HUES64 (cell line): ENCODE results near the gene PAPOLB.

ENCODE experiments used
- H3K27ac ChIP-seq: 2 replicates; pipeline ENCODE4 v1.7.0; 2013; ENCODE audit warnings: low read depth, low read length, inconsistent platforms
- H3K27me3 ChIP-seq: 2 replicates; pipeline ENCODE4 v1.6.1; 2013; ENCODE audit warnings: mild to moderate bottlenecking, low read length; ENCODE audit not compliant: insufficient read depth
- H3K36me3 ChIP-seq: 2 replicates; pipeline ENCODE4 v1.6.1; 2013; ENCODE audit warnings: mild to moderate bottlenecking, low read length; ENCODE audit not compliant: insufficient read depth
- H3K4me1 ChIP-seq: 2 replicates; pipeline ENCODE4 v1.6.1; 2013; ENCODE audit warnings: mild to moderate bottlenecking, low read length, moderate library complexity; ENCODE audit not compliant: insufficient read depth
- H3K4me3 ChIP-seq: 2 replicates; pipeline ENCODE4 v1.5.1; 2013; ENCODE audit warnings: mild to moderate bottlenecking, low read length, moderate library complexity
- H3K9ac ChIP-seq: 2 replicates; pipeline ENCODE4 v1.6.1; 2013; ENCODE audit warnings: mild to moderate bottlenecking, low read depth, low read length
- H3K9me3 ChIP-seq: 2 replicates; pipeline ENCODE4 v1.6.1; 2013; ENCODE audit warnings: low read depth, low read length; ENCODE audit not compliant: insufficient read depth
- WGBS: fragments of 150-250, 120-280 bp; methylation state at CpG from one replicate; pipeline ENCODE4 v1.1.7; 2013; ENCODE audit warnings: missing lambda C conversion rate; 5-methylcytosine and 5-hydroxymethylcytosine counted together

Gene PAPOLB

DNA sequence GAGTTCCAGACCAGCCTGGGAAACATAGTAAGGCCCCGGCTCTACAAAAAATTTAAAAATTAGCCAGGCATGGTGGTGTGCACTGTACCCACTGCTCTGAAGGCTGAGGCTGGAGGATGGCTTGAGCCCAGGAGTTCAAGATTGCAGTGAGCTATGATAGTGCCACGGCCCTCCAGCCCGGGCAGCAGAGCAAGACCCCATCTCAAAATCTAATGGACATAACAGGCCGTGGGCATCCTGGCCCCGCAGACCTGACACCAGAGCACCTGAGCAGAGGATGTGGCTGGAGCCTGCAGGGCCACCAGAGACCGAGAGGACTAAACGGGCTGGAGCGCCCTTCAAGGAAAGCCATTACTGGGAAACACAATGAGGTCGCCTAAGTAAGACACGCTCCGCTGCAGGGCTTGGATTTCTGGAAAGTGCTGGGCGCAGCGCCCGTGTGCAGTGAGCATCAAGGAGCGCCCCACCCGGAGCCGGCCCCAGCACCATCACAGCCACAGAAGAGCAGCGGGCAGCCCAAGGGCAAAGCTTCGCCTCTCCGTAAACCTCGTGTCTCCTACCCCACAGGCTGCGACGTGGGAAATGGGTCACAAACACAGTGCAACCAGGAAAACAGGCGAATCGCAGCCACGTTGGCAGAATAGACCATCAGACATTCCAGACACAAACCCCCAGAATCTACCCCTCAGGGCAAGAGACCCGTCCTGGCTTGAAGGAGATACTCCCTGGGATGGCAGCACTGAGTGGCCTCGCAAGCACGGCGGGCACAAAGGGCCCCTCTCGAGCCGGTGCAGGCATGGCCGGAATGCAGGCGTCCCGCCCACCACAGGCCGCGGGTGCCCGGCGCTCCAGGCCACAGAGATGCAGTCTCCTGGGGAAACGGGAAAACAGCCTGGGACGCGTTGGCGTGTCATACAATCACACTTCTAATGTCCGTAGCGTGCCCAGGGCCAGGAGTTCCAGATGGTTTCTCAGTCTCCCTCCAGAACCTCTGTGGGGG, 16.8 kb upstream of the PAPOLB start:
- H3K4me3 ChIP-seq, result no peak overlapping the region
- 0 out of 2 replicates have a peak, but pooled peaks cover 3% of the 10 kb centered on the region for H3K4me1 ChIP-seq
- WGBS, result 92% methylated on average over 45 of the region's 45 CpGs
- H3K27me3 ChIP-seq, result peaks cover 13% of the 10 kb centered on the region
- H3K36me3 ChIP-seq, result no peaks in the 10 kb centered on the region
- no peaks in the 10 kb centered on the region for H3K9me3 ChIP-seq
- H3K9ac ChIP-seq, result no peak overlapping the region
- no peak overlapping the region for H3K27ac ChIP-seq

DNA sequence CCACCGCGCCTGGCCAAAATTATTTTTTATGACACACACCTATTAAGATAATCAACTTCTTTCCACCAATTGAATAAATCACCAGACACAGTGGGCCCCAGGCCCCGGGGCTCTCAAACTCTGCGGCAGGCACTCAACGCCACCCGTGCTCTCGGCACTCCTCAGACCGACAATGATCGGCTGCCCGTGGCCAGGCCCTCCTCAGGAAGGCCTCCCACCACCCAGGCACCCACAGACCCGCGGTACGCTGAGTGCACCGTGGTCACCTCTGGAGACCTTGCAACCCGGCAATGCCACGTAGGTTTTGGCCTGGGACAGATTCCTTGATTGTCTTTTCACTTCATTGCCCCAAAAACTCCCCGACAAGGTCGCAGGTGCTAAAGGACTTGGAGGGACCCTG, 14.8 kb upstream of the PAPOLB start:
- no peaks in the 10 kb centered on the region for H3K27me3 ChIP-seq
- H3K36me3 ChIP-seq, result no peaks in the 10 kb centered on the region
- H3K4me3 ChIP-seq, result no peak overlapping the region
- no peak overlapping the region for H3K27ac ChIP-seq
- no peak overlapping the region for H3K9ac ChIP-seq
- 97% methylated on average over 18 of the region's 18 CpGs for WGBS
- no peaks in the 10 kb centered on the region for H3K4me1 ChIP-seq
- no peaks in the 10 kb centered on the region for H3K9me3 ChIP-seq

DNA sequence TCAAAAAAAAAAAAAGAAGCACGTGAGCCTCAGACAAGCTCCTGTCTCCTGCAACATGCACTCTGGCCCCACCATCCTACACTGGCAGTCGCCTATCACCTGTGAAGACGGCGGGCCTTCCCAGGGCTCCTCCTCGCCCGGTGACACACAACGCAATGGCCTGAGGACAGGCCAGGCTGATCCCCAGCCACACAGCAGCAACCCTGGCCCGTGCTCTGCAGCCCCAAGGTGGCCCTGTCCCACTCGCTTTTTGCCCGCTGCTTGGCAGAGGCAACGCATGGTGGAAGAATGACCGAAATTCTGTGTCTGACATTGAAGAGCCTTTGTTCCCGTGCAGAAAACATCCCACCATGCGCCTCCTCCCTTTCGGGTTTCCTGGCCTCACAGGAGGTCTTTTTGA, 13.6 kb upstream of the PAPOLB start:
- no peaks in the 10 kb centered on the region for H3K4me1 ChIP-seq
- H3K27me3 ChIP-seq, result no peaks in the 10 kb centered on the region
- no peaks in the 10 kb centered on the region for H3K36me3 ChIP-seq
- no peaks in the 10 kb centered on the region for H3K9me3 ChIP-seq
- no peak overlapping the region for H3K4me3 ChIP-seq
- WGBS, result 96% methylated on average over 15 of the region's 15 CpGs
- H3K27ac ChIP-seq, result no peak overlapping the region
- H3K9ac ChIP-seq, result no peak overlapping the region

DNA sequence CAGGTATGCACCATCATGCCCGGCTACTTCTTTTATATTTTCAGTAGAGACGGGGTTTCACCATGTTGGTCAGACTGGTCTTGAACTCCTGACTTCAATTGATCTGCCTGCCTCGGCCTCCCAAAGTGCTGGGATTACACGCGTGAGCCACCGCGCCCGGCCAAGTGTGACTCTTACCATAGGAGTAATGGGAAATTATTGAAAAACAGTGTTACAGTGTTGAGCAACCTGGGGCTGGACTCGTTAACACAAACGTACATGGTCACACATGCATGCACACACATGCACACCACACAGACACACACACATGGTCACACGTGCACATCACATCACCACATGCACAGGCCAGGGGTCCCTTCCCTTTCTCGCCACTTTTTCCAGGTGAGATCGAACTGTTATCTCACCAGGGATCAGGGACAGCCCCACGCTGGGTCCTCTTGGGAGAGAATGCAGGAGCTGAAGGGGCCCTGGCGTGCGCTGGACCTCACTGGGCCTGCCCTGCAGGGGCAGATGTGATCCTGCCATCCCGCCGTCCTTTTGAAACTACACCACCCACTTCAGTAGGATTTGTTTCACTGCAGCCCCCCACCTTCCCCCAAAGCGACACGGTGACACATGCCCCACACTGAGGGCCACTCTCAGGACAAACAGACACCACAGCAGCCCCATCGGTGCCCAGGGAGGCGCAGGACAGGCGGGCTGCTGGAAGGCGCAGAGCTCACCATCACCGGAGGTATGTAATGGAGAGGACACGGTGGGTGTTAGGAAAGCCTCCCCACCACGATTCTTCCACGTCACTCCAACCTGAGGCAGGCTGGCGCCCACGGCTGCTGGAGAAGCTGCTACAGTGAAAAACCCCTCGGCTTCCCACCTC, 11.5 kb upstream of the PAPOLB start:
- Histone ChIP-seq H3K27me3 (no peaks in the 10 kb centered on the region), H3K4me1 (no peaks in the 10 kb centered on the region), H3K9ac (no peak overlapping the region), H3K36me3 (no peaks in the 10 kb centered on the region), H3K9me3 (no peaks in the 10 kb centered on the region), H3K27ac (no peak overlapping the region), H3K4me3 (no peak overlapping the region)
- WGBS, result 94% methylated on average over 31 of the region's 31 CpGs

DNA sequence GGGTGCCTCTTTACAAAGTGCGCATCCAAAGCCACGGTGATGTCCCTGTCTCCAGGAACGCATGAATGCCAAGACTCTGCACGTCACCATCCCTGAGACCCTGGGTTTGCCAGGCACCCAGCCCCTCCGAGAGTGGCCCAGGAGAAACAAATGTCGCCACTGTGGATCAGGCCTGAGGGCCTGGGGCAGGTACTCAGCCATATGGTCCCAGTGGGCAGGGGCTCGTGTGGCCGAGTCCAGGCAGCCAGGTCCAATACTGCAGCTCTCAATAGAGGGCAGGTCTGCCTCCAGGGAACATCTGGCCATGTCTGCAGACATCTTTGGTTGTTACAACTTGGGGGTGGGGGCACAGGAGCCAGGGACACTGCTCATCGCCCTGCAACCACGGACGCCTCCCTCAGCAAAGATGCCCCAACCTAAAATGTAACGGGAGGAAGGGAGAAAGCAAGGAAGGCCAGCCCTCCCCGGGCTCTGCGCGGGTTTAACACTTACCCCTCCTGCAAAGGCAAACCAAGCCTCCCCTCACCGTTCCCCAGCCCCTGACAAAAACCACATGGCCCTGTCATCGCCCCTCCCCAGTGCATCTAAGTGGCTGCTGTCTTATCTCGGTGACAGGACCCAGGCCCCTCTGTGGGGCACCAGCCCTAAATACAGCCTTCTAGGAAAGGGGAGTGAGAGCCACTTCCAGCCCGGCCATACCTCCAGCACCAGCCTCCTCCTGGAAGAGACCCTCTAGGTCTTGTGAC, 10.3 kb upstream of the PAPOLB start:
- Histone ChIP-seq H3K9ac (no peak overlapping the region), H3K27ac (no peak overlapping the region), H3K36me3 (no peaks in the 10 kb centered on the region), H3K4me1 (no peaks in the 10 kb centered on the region), H3K4me3 (no peak overlapping the region), H3K9me3 (no peaks in the 10 kb centered on the region), H3K27me3 (no peaks in the 10 kb centered on the region)
- 70% methylated on average over 19 of the region's 19 CpGs for WGBS

DNA sequence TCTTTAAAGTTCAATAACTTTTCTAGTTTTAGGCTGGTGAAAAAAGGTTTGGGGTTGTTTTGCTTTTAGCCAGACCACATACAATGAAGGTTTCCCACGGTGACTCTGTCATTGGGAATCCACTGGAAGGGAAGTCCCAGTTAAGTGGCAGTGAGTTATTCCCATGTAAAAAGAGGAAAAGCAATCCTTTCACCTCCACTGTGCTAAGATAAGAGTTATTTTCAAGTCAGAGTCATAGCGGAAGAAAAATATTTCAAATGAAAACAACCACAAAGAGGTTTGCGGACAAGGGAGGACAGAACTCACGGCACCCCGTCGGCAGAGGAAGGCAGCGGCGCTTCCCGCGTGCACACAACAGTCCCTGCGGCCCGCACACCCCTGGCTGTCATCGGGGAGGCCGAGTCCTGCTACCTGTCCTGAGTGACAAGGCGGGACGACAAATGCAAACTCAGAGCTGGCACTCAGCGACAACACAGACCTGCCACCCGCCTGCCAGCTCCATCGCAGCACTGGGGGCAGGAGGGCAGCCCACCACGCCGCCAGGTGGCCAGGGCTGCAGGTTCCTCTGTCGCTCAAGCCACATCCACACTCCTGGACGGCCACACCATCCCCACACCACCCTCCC, 9.3 kb upstream of the PAPOLB start:
- WGBS, result 89% methylated on average over 23 of the region's 23 CpGs
- H3K27me3 ChIP-seq, result no peaks in the 10 kb centered on the region

DNA sequence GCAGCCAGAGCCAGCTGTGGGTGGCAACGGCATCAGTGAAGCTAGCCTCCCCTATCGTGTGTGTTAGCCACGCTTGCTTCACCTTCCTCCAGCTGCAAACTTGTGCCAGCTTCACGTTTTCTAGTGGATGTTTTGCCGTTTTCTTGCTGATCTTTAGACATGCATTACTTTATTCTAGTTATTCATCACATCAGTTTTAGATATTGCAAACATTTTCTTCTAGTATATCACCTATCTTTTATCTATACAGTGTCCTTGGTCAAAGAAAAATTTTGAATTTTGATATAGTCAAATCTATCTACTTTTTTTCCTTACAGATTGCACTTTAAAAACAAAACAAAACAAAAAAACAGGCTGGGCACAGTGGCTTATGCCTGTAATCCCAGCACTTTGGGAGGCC, 6.7 kb upstream of the PAPOLB start:
- WGBS, result 96% methylated on average over 5 of the region's 5 CpGs
- no peak overlapping the region for H3K4me3 ChIP-seq
- H3K27me3 ChIP-seq, result peaks cover 13% of the 10 kb centered on the region

More for the DNA sequence above, 9.3 kb upstream of the PAPOLB start:
- Histone ChIP-seq H3K27ac (no peak overlapping the region), H3K36me3 (no peaks in the 10 kb centered on the region), H3K4me3 (no peak overlapping the region), H3K9me3 (no peaks in the 10 kb centered on the region), H3K4me1 (no peaks in the 10 kb centered on the region), H3K9ac (no peak overlapping the region)

DNA sequence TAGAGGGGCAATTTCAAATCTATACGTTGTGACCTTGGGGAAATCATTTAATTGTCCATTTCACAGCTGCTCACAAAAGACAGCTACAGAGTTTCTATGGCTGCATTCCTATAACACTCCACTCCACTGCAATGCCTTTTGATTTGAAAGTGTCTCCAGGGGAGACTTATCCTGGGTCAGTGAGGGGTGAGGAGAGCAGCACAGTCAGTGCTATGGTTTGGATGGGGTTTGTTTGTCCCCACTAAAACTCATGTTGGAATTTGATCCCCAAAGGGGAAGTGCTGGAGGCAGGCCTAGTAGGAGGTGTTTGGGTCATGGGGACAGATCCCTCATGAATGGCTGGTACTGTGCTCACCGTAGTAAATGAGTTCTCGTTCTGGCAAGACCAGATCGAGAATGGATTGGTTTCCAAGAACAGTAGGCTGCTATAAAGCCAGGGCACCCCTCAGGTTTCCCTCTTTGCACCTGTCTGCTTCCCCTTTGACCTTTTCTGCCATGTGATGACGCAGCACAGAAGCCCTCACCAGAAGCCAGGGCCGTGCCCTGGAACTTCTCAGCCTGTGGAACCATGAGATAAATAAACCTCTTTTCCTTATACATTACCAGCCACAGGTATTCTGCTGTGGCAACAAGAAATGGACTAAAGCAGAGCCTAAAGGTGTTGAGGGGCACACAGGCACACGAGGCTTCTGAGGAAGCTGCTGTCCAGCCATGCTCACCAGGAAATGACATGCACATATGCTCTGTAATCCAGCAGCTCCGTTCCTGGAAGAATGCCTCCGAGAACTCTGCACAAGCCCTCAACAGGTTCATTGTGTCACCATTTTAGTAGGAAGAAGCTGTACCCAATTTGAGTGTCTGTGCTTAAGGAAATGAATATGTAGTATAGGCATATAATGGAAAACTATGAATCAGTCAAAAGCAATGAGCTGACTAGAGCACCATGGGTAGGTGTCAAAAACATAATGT, 5.0 kb upstream of the PAPOLB start:
- Histone ChIP-seq H3K9me3 (peaks cover 15% of the 10 kb centered on the region; the same call in 1 of the 2 replicates), H3K36me3 (no peaks in the 10 kb centered on the region), H3K27me3 (peaks cover 23% of the 10 kb centered on the region), H3K9ac (no peak overlapping the region), H3K4me3 (no peak overlapping the region), H3K27ac (no peak overlapping the region), H3K4me1 (no peaks in the 10 kb centered on the region)
- 88% methylated on average over 9 of the region's 9 CpGs for WGBS

More for the DNA sequence above, 6.7 kb upstream of the PAPOLB start:
- Histone ChIP-seq H3K4me1 (no peaks in the 10 kb centered on the region), H3K27ac (no peak overlapping the region), H3K9ac (no peak overlapping the region), H3K9me3 (peaks cover 4% of the 10 kb centered on the region; the same call in 1 of the 2 replicates), H3K36me3 (no peaks in the 10 kb centered on the region)

DNA sequence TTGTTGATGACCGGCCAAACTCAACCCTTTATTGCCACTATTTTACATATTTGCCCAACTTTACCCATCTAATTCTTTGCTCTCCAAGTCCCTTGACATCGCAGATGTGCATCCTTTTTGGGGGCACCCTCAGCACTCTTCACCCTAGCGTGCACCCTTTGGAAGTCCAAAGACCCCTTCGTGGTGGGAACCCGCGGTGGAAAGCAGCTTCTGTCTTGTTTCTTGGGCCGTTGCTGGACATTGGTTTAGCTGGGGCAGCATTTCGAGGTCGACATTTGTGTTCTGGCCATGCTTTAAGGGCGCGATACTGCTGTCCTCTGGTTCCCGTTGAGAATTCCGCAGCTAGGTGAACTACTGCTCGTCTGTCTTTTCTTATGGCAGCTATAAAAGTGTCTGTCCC, 326 bp upstream of the PAPOLB start:
- peak overlapping the region; percentile 71 for H3K9ac ChIP-seq
- H3K27ac ChIP-seq, result peak overlapping the region; percentile 69; the same call in 1 of the 2 replicates
- H3K27me3 ChIP-seq, result peaks cover 56% of the 10 kb centered on the region
- peaks cover 30% of the 10 kb centered on the region; the same call in 1 of the 2 replicates for H3K9me3 ChIP-seq
- 86% methylated on average over 14 of the region's 14 CpGs for WGBS
- no peaks in the 10 kb centered on the region for H3K36me3 ChIP-seq
- H3K4me1 ChIP-seq, result no peaks in the 10 kb centered on the region
- peak overlapping the region; percentile 59 for H3K4me3 ChIP-seq
